Stimulated activated CD4-positive, alpha-beta T cell treated with anti-CD3 and anti-CD28 coated beads, Interleukin-4, amount 100 ng/mL, for 4 hours (primary cell): ENCODE results near the gene NCOA7.

ENCODE experiments used
- DNase-seq, 2 experiments: peaks; one replicate each; pipeline ENCODE4 v3.0.0-alpha.2; 2020

Gene NCOA7

GRCh38 chr6:125812394-125813292 is 21.9 kb downstream of the NCOA7 start:
- no peak for DNase-seq

- DNase-seq: no peak
These were observed 23.7 kb downstream of the NCOA7 start for GRCh38 chr6:125814481-125814880.

GRCh38 chr6:125815080-125815910 is 24.5 kb downstream of the NCOA7 start:
- no peak for DNase-seq

- DNase-seq: no peak
These were observed 26.1 kb downstream of the NCOA7 start for GRCh38 chr6:125816828-125817280.

- DNase-seq: no peak
These were observed 27.5 kb downstream of the NCOA7 start for GRCh38 chr6:125818225-125818657.

GRCh38 chr6:125818772-125819260 is 28.1 kb downstream of the NCOA7 start:
- no peak for DNase-seq

GRCh38 chr6:125819535-125820326 is 29.0 kb downstream of the NCOA7 start:
- DNase-seq: no peak

- no peak for DNase-seq
These were observed 31.1 kb downstream of the NCOA7 start for GRCh38 chr6:125821825-125822281.

- no peak for DNase-seq
These were observed 32.4 kb downstream of the NCOA7 start for GRCh38 chr6:125823180-125823579.

GRCh38 chr6:125824946-125825771 is 34.4 kb downstream of the NCOA7 start:
- DNase-seq: no peak

GRCh38 chr6:125826695-125827463 is 36.1 kb downstream of the NCOA7 start:
- DNase-seq: no peak

GRCh38 chr6:125827788-125828320 is 37.1 kb downstream of the NCOA7 start:
- DNase-seq: no peak

GRCh38 chr6:125828476-125829039 is 37.8 kb downstream of the NCOA7 start:
- no peak for DNase-seq

GRCh38 chr6:125829433-125829832 is 38.7 kb downstream of the NCOA7 start:
- no peak for DNase-seq

GRCh38 chr6:125831659-125832058 is 40.9 kb downstream of the NCOA7 start:
- no peak for DNase-seq

- no peak for DNase-seq
These were observed 41.8 kb downstream of the NCOA7 start for GRCh38 chr6:125832391-125833117.

GRCh38 chr6:125834348-125834747 is 43.6 kb downstream of the NCOA7 start:
- DNase-seq: no peak

GRCh38 chr6:125835221-125835744 is 44.5 kb downstream of the NCOA7 start:
- DNase-seq: no peak

- DNase-seq: no peak
These were observed 45.7 kb downstream of the NCOA7 start for GRCh38 chr6:125836466-125836865.
